ENCODE results near the gene RUNX1. TPM values are rescaled to one million over a fixed set of nuclear protein-coding genes. Genes with fewer than 3 reads are reported as not detected.

Gene RUNX1
- total and polyA plus RNA-seq, 2 experiments from 2014 or later = 0.12 TPM; not detected in 1

DNA sequence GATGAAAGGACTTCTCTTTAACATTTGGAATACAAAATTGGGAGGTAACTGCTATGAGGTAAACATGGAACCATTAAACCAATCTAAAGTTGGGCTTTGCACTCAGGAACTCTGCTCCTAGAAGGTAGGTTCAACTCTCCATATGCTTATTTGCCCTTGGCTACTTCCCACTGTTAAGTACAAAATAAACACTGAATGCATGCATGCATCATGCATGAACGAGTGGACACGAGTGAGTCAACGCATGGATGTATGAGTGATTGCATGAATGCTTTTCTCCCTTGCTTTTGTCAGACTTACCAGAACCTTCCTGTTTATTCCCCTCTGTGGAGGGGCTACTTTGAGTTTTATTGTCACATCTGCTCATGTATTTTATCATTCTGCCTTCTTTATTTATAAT is 42.4 kb upstream of the RUNX1 start:
- no peaks in the 10 kb centered on the region for H3K36me3 ChIP-seq
- no peak overlapping the region for H3K4me3 ChIP-seq
- TF ChIP-seq, protein P1, sequence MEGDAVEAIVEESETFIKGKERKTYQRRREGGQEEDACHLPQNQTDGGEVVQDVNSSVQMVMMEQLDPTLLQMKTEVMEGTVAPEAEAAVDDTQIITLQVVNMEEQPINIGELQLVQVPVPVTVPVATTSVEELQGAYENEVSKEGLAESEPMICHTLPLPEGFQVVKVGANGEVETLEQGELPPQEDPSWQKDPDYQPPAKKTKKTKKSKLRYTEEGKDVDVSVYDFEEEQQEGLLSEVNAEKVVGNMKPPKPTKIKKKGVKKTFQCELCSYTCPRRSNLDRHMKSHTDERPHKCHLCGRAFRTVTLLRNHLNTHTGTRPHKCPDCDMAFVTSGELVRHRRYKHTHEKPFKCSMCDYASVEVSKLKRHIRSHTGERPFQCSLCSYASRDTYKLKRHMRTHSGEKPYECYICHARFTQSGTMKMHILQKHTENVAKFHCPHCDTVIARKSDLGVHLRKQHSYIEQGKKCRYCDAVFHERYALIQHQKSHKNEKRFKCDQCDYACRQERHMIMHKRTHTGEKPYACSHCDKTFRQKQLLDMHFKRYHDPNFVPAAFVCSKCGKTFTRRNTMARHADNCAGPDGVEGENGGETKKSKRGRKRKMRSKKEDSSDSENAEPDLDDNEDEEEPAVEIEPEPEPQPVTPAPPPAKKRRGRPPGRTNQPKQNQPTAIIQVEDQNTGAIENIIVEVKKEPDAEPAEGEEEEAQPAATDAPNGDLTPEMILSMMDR (IDR thresholded peaks at IDR 0.05; ENCODE audit: low read depth, low read length) = no peak
- H3K9me3 ChIP-seq (ENCODE audit: low read depth) = no peaks in the 10 kb centered on the region
- no peaks in the 10 kb centered on the region for H3K4me1 ChIP-seq (ENCODE audit: low read depth)
- no peak overlapping the region for H3K27ac ChIP-seq
- peaks cover 100% of the 10 kb centered on the region for H3K27me3 ChIP-seq
- DNase-seq (ENCODE audit: low read depth in 1 of 2, low spot score in 1 of 2) = no peak

DNA sequence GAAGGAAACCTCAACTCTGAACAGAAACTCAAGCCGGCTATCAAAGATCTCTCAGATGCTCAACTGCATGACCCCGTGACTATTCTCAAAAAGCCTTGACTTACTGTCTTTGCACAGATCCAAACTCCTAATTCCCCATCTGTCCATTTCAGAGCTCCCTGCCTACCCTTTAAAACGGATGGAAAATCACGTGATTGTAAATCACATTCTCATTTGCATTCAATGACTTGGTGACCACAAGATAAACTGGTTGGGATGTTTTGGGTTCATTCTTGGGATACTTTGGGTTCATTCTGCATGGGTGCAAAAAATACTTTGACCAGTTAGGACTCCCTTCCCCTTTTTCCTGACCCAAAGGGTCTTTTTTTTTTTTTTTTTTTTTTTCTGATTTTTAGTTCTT is 41.3 kb upstream of the RUNX1 start:
- H3K4me3 ChIP-seq = no peak overlapping the region
- no peaks in the 10 kb centered on the region for H3K9me3 ChIP-seq (ENCODE audit: low read depth)
- H3K36me3 ChIP-seq = no peaks in the 10 kb centered on the region
- DNase-seq (ENCODE audit: low read depth in 1 of 2, low spot score in 1 of 2) = no peak
- TF ChIP-seq, protein P1 (IDR thresholded peaks at IDR 0.05; ENCODE audit: low read depth, low read length) = no peak
- H3K27ac ChIP-seq = no peak overlapping the region
- H3K4me1 ChIP-seq (ENCODE audit: low read depth) = no peaks in the 10 kb centered on the region
- H3K27me3 ChIP-seq = peaks cover 100% of the 10 kb centered on the region

DNA sequence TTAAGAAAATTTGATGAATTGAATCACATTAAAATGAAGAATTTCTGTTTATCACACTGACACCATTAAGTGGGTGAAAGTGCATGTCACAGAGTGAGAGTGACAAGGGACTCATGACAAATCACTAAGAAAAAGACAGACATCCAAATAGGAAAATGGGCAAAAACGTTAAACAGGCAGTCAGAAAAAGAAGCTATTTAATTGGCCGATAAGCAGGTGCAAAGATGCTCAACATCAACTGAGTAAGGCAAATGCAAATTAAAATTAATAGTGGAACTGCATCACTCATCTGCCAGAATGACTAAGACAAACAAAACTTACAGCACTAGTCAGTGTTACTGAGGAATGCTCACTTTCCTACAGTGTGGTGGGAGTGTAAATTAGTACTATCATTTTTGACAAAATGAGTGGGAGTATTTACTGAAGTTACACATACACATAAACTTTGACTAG is 39.2 kb upstream of the RUNX1 start:
- peak in 1 of 2 donors; percentile 15 for DNase-seq (ENCODE audit: low read depth in 1 of 2, low spot score in 1 of 2)
- Histone ChIP-seq H3K36me3 (no peaks in the 10 kb centered on the region), H3K27ac (no peak overlapping the region)

DNA sequence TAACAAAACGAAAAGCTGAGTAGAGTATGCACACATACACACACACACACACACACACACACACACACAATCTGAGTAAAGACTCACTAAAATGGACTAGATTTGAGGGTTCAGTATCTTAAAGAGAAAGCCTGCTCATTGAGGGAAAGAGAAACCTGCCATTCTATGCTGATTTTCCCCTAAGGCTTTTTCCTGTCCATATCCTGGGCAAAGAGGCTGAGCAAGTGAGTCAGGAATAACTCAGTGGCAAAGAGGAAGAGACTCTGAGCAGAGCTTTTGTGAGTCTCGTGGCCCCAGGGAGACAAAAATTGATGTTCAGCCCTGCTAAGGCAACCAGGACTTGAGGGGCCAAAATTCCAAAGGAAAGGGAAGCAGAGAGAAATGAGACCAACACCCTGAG is 37.3 kb upstream of the RUNX1 start:
- Histone ChIP-seq H3K27me3 (peaks cover 84% of the 10 kb centered on the region), H3K36me3 (no peaks in the 10 kb centered on the region), H3K4me3 (no peak overlapping the region), H3K4me1 (ENCODE audit: low read depth) (no peaks in the 10 kb centered on the region), H3K9me3 (ENCODE audit: low read depth) (no peaks in the 10 kb centered on the region), H3K27ac (no peak overlapping the region)
- TF ChIP-seq, protein P1 (IDR thresholded peaks at IDR 0.05; ENCODE audit: low read depth, low read length) = no peak
- DNase-seq (ENCODE audit: low read depth in 1 of 2, low spot score in 1 of 2) = peak in 1 of 2 donors; percentile 15

More for the DNA sequence above, 39.2 kb upstream of the RUNX1 start:
- TF ChIP-seq, protein P1 (IDR thresholded peaks at IDR 0.05; ENCODE audit: low read depth, low read length) = no peak
- H3K9me3 ChIP-seq (ENCODE audit: low read depth) = no peaks in the 10 kb centered on the region
- H3K27me3 ChIP-seq = peaks cover 87% of the 10 kb centered on the region
- H3K4me3 ChIP-seq = no peak overlapping the region
- H3K4me1 ChIP-seq (ENCODE audit: low read depth) = no peaks in the 10 kb centered on the region

DNA sequence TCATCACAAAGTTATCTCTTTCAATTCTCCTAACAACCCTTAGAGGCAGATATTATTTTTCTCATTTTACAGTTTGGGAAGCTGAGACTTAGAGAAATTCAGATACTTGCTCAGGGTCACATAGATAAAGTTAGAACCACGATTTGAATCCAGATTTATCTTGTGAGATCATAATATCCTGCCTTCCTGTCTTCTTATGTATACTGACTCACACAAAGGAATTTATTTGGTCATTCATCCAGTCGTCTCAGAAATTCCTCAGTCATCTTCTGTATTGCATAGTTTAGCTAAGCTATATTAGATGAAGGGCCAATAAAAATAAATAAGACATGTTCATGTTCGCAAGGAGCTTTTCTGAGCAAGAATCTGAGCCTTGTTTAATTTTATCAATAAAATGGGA is 35.8 kb upstream of the RUNX1 start:
- H3K4me3 ChIP-seq = no peak overlapping the region
- no peaks in the 10 kb centered on the region for H3K9me3 ChIP-seq (ENCODE audit: low read depth)
- no peak overlapping the region for H3K27ac ChIP-seq
- H3K4me1 ChIP-seq (ENCODE audit: low read depth) = no peaks in the 10 kb centered on the region
- TF ChIP-seq, protein P1 (IDR thresholded peaks at IDR 0.05; ENCODE audit: low read depth, low read length) = no peak
- DNase-seq (ENCODE audit: low read depth in 1 of 2, low spot score in 1 of 2) = peak in 1 of 2 donors; percentile 72
- peaks cover 84% of the 10 kb centered on the region for H3K27me3 ChIP-seq
- H3K36me3 ChIP-seq = no peaks in the 10 kb centered on the region

DNA sequence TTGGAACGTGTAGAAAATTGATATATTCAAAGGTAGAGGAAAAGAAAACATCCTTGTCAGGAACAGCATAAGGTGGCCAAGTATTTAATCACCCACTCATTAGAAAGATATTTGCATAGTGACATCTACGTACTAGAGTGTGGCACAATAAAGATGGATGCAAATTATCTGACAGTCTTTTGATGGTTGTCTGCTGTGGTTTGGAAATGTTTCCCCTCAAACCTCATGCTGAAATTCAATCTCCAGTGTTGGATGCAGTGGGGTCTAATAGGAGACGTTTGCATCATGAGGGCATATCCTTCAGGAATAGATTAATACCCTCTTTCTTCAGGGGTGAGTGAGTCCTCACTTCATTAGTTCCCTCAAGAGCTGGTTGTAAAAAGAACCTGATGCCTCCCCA is 34.1 kb upstream of the RUNX1 start:
- no peak overlapping the region for H3K27ac ChIP-seq
- no peaks in the 10 kb centered on the region for H3K9me3 ChIP-seq (ENCODE audit: low read depth)
- DNase-seq (ENCODE audit: low read depth in 1 of 2, low spot score in 1 of 2) = no peak
- H3K4me3 ChIP-seq = no peak overlapping the region
- H3K4me1 ChIP-seq (ENCODE audit: low read depth) = no peaks in the 10 kb centered on the region
- H3K36me3 ChIP-seq = no peaks in the 10 kb centered on the region
- peaks cover 79% of the 10 kb centered on the region for H3K27me3 ChIP-seq
- TF ChIP-seq, protein P1 (IDR thresholded peaks at IDR 0.05; ENCODE audit: low read depth, low read length) = no peak

Measured in cardiac muscle cell (in vitro differentiated cells and primary cell).